K562 (cell line): ENCODE measurements around the gene LLPH. TPM values are rescaled to one million over a fixed set of nuclear protein-coding genes. Genes with fewer than 3 reads are reported as not detected.

Experiments
- IFI16 ChIP-seq: fragments of 250-450 bp; sonication (Bioruptor Pico); IDR thresholded peaks from 2 replicates; pipeline ENCODE4 v2.1.2; 2022; ENCODE audit warnings: mild to moderate bottlenecking, inconsistent platforms
- KLF10 ChIP-seq: fragments of 250-450 bp; sonication (Bioruptor Pico); IDR thresholded peaks from 2 replicates; pipeline ENCODE4 v1.6.1; 2021; ENCODE audit warnings: matching md5 sums
- MAFF ChIP-seq: IDR thresholded peaks from 2 replicates; pipeline ENCODE4 v1.6.1; 2012; ENCODE audit warnings: low read length, improper control_type of control experiment
- MECOM ChIP-seq: fragments of 250-450 bp; sonication (Bioruptor Pico); IDR thresholded peaks from 2 replicates; pipeline ENCODE4 v1.8.0; 2022; ENCODE audit warnings: inconsistent platforms
- MEF2D ChIP-seq: conservative IDR thresholded peaks from 2 replicates; pipeline ENCODE4 v1.6.1; 2016; ENCODE audit warnings: low read depth, missing genetic modification characterization, missing compliant biosample characterization
- PTBP1 ChIP-seq: fragments of 200-400 bp; formaldehyde crosslinking; IDR thresholded peaks from 2 replicates; pipeline ENCODE4 v1.6.1; 2017; ENCODE audit warnings: low read depth, low read length
- PTRF ChIP-seq: fragments of 450-650 bp; IDR thresholded peaks from 2 replicates; pipeline ENCODE4 v1.6.1; 2016; ENCODE audit warnings: mild to moderate bottlenecking, missing genetic modification characterization, missing compliant biosample characterization
- RCOR1 ChIP-seq, 2 experiments: IDR thresholded peaks; 2 replicates each; pipeline ENCODE4 v1.6.1; 2012; ENCODE audit warnings: low read depth in 2 of 2, low read length in 2 of 2, borderline replicate concordance in 1 of 2, improper control_type of control experiment in 1 of 2
- SUPT5H ChIP-seq: fragments of 450-650 bp; IDR thresholded peaks from 2 replicates; pipeline ENCODE4 v1.6.1; 2016
- TAF1 ChIP-seq: IDR thresholded peaks from 2 replicates; pipeline ENCODE4 v1.6.1; 2011; ENCODE audit warnings: mild to moderate bottlenecking, low read length, moderate library complexity; ENCODE audit not compliant: insufficient read depth, control insufficient read depth, severe bottlenecking; ENCODE audit errors: extremely low read depth
- TCF3 ChIP-seq: sonication (generic); formaldehyde crosslinking; IDR thresholded peaks from 2 replicates; pipeline ENCODE4 v1.4.0; 2020; ENCODE audit warnings: mild to moderate bottlenecking, missing genetic modification reagents
- polyA plus RNA-seq, 8 experiments: library from polyadenylated mRNA; depleted of rRNA in 4 of 8; stranded (reverse) in 5 of 8; unstranded in 3 of 8; fragments of >200 nt; fragmentation: Nextera tagmentation in 2 of 8; fragmentation: Illumina TruSeq in 1 of 8; extraction: Ambion mirVana in 2 of 8; extraction: Trizol in 1 of 8; gene quantifications; 2 replicates each; pipeline versions ENCODE4 v1.2.1 to v1.2.3, GENCODE V29; 2011 to 2014; ENCODE audit warnings: inconsistent platforms in 1 of 8, missing spikeins in 1 of 8
- total RNA-seq, 7 experiments: library from RNA; depleted of rRNA in 6 of 7; stranded (reverse); fragments of >200 nt in 6 of 7; fragmentation: Illumina TruSeq in 2 of 7; extraction: Trizol in 2 of 7; gene quantifications; 2 replicates each; pipeline versions ENCODE4 v1.2.1 to v1.2.3, GENCODE V29; 2011 to 2021; ENCODE audit warnings: low replicate concordance in 1 of 7
- TF ChIP-seq, protein P1 (sequence below): fragments of 450-650 bp; IDR thresholded peaks from 2 replicates; pipeline ENCODE4 v1.6.1; 2016; ENCODE audit warnings: low read depth

The LLPH gene
- total and polyA plus RNA-seq, 9 of the 15 experiments (the other 6 are each of a cell fraction or from before 2014, with no cell fraction given), result 19.1 to 87.3 (median 59.6) TPM

DNA sequence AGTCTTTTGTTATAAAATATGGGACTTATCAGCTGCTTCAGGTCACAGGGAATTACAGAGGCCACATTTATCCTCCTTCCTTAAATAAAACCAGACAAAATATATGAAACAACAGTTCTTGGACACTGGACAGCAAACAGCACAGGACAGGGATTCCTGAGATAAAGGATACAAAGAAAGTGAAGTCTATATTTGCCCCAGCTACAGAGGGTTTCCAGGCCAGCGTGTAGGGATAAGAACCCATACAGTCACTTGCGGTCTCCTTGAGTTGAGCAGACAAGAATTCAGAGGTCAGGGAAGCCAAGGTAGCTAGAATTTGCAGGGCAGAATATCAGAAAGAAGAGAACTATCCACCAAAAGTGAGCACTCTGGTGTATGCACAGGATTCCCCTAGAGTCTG is 8.8 kb upstream of the LLPH start (continued):
- TF ChIP-seq, protein P1, sequence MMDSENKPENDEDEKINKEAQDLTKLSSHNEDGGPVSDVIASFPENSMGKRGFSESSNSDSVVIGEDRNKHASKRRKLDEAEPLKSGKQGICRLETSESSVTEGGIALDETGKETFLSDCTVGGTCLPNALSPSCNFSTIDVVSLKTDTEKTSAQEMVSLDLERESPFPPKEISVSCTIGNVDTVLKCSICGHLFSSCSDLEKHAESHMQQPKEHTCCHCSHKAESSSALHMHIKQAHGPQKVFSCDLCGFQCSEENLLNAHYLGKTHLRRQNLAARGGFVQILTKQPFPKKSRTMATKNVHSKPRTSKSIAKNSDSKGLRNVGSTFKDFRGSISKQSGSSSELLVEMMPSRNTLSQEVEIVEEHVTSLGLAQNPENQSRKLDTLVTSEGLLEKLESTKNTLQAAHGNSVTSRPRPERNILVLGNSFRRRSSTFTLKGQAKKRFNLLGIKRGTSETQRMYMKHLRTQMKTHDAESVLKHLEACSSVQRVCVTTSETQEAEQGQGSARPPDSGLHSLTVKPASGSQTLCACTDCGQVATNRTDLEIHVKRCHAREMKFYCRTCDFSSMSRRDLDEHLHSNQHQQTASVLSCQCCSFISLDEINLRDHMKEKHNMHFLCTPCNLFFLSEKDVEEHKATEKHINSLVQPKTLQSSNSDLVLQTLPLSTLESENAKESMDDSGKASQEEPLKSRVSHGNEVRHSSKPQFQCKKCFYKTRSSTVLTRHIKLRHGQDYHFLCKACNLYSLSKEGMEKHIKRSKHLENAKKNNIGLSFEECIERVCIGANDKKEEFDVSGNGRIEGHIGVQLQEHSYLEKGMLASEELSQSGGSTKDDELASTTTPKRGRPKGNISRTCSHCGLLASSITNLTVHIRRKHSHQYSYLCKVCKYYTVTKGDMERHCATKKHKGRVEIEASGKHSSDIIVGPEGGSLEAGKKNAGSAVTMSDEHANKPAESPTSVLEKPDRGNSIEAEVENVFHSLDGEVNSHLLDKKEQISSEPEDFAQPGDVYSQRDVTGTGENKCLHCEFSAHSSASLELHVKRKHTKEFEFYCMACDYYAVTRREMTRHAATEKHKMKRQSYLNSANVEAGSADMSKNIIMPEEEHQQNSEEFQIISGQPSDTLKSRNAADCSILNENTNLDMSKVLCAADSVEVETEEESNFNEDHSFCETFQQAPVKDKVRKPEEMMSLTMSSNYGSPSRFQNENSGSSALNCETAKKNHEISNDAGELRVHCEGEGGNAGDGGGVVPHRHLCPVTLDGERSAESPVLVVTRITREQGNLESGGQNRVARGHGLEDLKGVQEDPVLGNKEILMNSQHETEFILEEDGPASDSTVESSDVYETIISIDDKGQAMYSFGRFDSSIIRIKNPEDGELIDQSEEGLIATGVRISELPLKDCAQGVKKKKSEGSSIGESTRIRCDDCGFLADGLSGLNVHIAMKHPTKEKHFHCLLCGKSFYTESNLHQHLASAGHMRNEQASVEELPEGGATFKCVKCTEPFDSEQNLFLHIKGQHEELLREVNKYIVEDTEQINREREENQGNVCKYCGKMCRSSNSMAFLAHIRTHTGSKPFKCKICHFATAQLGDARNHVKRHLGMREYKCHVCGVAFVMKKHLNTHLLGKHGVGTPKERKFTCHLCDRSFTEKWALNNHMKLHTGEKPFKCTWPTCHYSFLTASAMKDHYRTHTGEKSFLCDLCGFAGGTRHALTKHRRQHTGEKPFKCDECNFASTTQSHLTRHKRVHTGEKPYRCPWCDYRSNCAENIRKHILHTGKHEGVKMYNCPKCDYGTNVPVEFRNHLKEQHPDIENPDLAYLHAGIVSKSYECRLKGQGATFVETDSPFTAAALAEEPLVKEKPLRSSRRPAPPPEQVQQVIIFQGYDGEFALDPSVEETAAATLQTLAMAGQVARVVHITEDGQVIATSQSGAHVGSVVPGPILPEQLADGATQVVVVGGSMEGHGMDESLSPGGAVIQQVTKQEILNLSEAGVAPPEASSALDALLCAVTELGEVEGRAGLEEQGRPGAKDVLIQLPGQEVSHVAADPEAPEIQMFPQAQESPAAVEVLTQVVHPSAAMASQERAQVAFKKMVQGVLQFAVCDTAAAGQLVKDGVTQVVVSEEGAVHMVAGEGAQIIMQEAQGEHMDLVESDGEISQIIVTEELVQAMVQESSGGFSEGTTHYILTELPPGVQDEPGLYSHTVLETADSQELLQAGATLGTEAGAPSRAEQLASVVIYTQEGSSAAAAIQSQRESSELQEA, result no peak
- TF ChIP-seq MEF2D (tag) (no peak), SUPT5H (no peak), PTRF (no peak), MAFF (no peak), KLF10 (CRISPR knock-in tag) (no peak), PTBP1 (no peak), RCOR1 (IDR thresholded peaks at IDR 0.05; ENCODE audit: borderline replicate concordance in 1 of 2, low read depth in 2 of 2, low read length in 2 of 2) (no peak), TAF1 (no peak), IFI16 (no peak), TCF3 (CRISPR knock-in tag) (no peak), MECOM (no peak)
